Activated CD4-positive, alpha-beta T cell treated with anti-CD3 and anti-CD28 coated beads, Interleukin-2, amount 50 U/mL, for 16 hours (primary cell): ENCODE results near the gene DAGLB.
"Not testable (repeated sequence)": the region's sequence is repeated elsewhere in the genome, so short reads cannot be mapped to it uniquely, and the experiment has no call there.

Experiments used
- DNase-seq: peaks from one replicate; pipeline ENCODE4 v3.0.0-alpha.2; 2020

DAGLB gene

DNA sequence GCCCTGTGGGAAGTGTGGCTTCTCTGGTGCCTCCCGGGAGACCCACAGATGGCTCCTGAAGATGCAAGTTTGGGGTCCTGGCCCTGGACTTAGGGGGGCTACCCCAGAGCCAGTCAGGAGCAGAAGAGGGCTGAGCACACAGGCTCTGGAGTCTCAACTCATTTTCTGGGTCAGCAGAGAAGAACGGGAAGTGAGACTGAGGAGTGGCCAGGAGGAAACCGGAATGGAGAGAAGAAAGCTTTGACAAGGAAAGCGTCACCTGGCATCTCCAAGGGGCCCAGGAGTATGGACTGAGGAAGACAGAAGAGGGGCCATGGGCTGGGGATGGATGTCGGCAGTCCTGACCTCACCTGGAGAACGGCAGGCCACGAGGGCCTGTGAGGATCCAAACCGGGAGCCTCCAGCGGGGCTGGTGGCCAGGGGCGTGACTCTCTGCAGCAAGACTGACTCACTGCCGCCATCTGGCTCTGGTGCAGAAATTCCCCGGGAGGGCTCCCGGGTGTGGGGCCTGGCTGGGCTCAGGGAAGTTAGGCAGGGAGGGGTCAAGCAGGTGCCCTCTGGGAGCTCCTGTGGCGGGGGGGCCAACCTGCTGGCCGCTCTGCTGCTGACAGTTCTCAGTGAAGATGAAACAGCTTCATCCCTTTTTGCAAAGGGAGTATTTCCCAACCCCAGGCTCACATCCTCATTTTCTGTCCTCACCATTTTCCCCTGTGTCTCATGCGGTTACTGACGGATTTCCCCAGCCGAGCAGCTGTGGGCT is 23.6 kb downstream of the DAGLB start:
- no peak for DNase-seq

DNA sequence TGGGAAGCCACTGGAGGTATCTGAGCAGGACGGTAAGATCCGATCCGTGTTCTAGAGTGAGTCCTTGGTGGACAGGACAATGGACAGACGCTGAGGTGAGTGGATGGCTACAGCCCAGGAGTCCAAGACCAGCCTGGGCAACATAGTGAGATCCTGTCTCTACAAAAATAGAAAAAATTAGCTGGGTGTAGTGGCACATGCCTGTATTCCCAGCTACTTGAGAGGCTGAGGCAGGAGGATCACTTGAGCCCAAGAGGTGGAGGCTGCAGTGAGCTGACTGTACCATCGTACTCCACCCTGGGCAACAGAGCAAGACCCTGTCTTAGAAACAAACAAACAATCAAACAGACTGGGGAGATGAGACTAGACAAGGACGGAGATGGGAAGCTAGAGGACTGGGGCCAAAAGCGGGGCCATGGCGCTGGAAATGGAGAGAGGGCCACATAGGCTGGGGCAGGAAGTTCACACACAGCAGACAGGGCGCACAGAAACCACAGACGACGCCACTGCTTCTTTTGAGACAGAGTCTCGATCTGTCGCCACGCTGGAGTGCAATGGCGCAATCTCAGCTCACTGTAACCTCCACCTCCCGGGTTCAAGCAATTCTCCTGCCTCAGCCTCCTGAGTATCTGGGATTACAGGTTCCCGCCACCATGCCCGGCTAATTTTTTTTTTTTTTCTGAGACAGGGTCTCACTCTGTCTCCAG is 24.7 kb downstream of the DAGLB start:
- DNase-seq = no peak

DNA sequence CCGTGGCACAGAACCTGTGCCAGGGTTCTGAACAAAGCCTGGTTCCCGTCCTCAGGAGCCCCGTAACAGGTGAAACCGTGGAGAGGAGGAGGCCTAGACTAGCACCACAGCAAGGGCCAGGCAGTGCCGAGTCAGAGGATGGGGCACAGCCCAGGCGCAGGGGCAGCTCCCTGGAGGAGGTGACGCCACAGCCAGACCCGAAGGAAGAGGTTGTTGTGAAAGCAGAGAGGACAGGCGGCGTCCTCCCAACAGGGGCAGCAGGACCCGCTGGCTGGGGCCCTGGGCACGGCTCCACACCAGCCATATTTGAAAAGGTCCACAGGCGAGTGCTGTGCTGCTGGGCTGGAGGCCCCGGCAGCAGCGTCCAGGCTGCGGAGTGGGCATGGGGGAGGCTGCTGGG is 25.7 kb downstream of the DAGLB start:
- no peak for DNase-seq

DNA sequence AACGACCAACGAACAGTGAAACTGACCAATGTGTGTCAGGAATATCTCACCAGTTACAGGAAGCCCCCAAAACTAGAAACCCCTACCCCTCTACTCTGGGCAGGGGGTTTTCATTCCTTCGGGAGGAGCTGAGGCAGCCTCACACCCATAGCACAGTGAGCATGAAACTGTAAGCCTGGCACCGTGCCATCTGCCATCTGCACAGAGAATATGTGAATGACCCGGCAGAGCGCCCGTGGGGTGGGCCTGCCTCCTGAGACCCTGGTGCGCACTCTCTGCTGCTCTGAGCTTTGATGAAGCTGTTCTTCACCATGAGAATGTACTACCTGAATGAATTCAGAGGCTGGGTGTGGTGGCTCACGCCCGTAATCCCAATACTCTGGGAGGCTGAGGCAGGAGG is 27.1 kb downstream of the DAGLB start:
- DNase-seq = no peak

DNA sequence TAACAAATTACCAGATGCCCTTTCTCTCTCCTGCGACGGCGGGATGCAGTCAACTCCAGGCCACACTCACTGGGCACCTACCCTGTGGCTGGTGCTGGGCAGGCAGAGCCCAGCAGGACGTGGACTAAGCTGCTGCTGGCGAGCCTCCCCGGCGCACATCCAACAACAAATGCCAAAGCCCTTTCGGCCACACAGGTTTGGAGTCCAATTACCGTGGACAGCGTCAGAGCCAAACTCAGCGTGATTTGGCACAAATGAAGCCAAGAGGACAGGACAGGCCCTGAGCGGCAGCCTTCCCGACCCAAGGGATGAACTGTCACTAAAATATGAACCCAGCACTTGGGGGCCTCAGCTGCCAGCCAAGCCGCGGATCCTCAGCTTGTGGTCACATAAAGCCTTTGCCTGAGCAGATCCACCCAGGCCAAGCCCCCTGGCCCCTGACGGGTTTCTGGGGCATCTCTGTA is 28.4 kb downstream of the DAGLB start:
- DNase-seq = no peak

DNA sequence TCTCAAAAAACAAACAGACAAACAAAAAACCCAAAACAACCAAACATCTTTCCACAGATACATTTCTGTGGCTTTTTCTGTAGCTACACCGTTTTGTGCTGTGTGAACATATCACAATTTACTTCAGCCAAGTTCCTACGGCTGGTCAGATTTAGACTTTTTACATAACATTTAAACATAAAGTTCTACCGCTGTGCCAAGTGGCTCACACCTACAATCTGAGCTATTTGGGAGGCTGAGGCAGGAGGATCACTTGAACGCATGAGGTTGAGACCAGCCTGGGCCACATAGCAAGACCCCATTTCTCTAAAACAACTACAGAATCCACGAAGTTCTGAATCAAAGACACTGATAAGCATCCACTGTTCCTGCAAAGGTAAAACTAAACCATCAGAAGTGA is 30.3 kb downstream of the DAGLB start:
- DNase-seq = no peak

DNA sequence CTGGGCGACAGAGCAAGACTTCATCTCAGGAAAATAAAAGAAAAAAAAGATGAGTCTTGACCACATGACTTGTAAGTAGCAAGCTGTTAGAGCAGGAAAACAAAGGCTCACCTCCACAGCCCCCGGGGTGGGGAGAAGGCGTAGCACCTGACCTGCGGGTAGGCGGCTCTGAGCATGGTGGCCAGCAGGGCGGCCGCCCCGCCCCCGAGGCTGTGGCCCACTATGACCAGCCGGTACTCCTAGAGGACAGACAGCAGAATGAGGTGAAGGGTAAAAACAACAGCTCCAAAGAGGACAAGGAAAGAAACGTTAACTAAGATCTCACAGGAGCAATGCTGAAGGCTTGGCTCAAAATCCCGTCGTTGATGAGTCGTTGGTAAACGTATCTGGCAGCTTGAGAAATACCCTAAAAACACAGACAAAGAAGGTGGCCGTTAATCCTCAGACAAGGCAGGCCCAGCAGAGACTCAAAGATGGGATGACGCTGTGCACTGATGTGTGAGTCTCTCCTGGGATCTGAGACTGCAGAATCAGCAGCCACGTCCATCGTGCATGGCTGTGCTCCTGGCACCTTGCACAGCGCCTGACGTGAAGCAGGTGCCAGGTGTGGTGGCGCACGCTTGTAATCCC is 31.1 kb downstream of the DAGLB start:
- DNase-seq = no peak

DNA sequence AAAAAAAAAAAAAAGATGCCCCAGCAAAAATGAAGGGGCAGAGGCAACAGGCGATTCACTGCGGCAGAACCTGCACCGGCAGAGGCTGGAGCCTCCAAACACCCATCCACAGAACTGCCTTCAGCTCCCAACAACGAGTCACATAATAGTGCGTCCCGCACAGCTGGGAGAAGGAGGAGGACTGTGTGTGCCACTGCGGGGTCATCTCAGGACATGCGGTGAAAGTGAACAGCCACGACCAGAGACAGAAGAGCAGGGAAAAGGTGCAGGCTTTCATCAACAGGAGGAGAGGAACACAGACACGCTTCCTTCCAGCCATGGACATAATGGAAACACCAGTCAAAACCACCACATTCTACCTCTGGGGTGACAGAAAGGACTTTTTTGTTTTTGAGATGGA is 34.1 kb downstream of the DAGLB start:
- DNase-seq = no peak

DNA sequence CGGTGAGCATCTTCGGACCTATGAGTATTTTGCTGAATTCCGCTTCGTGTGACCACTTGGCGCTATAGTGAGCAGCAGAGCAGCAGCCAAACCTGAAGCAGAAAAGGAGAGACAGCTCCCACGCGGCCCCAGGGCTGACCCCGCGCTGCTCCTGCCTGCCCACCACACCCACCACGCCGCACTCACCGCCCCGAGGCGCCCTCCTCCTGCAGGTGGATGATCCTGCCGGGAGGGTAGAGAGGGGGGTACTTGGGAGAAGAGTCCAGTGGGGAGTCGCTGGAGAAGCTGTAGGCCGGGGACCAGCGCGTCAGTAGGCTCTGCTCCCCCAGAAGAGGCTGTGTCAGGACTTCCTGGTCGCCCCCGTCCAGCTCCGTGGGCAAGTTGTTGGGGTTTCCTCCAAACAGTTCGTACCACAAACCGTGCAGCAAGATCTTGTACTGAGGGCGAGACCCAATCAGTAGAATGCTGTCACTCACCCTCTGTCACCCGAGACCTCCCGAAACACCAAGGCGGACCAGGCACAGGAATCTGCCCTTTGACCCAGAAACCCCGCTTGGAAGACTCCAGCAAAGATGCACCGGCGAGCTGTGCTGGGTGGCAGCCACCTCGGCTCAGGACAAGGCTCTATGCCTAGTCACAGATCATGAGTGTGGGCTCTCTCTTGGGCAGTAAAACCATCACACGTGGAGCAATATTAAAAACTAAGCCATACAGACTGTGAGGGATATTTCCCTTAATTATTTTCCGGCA is 37.6 kb downstream of the DAGLB start:
- DNase-seq = no peak

DNA sequence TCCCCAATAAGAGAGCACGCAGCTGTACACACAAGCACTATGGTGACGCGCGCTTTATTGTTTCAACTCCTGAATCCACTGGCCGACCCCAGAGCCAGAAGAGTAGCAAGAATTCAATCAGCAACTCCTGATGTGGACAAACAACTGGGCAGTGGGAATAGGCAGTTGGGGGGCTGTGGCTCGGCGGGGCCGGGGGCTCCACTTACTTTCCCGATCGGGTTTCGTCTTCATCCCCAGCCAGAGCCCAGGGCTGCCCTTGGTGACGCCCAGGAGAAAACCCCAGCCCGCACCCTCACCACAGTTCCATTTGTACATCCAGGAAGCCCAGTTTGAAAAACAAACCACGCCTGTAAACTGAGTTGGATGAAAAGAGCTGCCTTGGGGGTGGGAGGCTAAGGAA is 38.7 kb downstream of the DAGLB start:
- no peak for DNase-seq

DNA sequence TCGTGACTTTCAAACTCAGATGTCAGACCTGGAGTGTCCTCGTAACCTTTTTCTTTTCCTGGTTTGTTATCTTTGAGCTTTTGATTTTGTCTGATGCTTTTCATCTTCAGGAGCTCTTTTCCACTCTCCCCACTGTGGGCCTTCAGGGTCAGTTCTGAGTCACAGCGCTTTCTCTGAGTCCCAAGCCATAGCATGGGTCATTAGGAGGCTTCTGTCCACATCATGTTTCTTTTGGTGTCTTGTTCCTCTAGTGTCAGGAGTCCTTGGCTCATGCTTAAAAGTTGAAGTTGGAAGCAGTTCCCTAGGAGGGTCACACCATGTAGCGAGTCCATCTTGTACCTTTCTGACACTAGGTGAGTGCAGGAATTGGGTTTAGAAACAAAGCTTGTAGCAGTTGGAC is 40.3 kb downstream of the DAGLB start:
- DNase-seq = no peak

DNA sequence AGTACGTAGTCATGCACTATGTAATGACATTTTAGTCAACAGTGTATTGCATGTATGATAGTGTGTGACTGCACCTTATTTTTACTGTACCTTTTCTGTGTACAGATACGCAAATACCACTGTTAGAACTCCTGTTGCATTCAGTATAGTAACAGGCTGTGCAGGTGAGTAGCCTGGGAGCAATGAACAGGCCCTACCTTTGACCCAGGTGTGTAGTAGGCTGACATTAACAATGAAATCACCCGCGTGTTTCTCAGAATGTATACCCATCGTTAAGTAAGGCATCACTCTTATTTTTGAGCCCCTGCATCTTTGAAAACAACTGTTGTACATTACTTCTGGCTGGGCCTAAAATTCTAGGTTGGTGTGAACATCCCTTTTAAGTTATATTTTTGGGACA is 41.6 kb downstream of the DAGLB start:
- DNase-seq = no peak

DNA sequence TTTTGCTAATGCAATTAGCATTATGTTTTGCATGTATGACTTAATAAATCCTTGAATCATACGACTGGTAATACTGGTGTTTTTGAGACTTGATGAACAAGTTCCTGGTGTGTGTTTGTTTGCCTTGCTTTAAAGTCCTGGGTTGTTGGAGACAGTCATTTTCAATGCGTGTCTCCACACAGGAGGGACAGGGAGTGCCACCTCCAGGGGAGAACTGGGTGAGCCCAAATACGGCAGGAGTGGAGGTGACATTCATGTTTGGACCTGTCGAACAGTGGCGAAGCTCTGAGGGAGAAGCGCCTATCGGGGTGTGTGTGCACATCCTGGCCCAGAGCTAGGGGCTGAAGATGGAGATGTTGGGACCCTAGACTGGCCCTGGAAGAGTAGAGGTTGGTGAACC is 43.8 kb downstream of the DAGLB start:
- no peak for DNase-seq

DNA sequence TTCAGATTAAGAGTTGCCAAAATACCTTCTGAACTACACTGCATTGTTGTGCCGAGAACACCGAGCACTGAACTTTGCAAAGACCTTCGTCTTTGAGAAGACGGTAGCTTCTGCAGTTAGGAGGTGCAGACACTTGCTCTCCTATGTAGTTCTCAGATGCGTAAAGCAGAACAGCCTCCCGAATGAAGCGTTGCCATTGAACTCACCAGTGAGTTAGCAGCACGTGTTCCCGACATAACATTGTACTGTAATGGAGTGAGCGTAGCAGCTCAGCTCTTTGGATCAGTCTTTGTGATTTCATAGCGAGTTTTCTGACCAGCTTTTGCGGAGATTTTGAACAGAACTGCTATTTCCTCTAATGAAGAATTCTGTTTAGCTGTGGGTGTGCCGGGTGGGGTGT is 45.0 kb downstream of the DAGLB start:
- DNase-seq = no peak

DNA sequence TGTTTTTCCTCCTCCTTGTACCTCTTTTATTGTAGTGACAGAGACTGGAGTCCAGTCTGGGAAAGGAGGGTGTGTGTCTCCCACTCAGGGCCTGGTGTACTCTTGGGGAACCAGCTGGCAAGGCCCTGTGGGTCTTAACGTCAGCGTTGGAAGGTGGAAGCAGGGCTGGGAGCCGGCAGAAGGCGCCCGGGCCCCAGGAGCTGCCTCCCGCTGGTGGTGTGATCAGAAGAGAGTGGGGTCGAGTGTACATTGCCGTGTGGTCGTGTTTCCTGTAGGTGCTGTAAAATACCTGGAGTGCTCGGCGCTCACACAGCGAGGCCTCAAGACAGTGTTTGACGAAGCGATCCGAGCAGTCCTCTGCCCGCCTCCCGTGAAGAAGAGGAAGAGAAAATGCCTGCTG is 45.7 kb downstream of the DAGLB start:
- DNase-seq = no peak

DNA sequence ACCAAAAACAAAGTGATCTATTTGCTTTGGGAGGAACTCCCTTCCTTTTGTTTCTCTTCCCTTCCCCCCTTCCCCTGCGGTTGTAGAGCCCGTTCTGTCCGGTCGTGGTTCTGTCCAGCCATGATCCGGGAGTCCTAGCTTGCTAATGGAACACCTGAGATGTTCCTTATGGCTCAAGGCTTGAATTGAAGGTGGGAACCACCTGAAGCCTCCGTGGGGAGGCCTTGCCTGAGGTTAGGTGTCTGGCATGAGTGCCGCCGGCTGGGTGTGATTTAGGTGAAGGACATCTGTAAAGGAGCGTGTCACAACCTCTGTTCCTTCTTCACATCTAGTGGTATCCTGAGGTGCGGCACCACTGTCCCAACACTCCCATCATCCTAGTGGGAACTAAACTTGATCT is 46.2 kb downstream of the DAGLB start:
- DNase-seq = no peak

DNA sequence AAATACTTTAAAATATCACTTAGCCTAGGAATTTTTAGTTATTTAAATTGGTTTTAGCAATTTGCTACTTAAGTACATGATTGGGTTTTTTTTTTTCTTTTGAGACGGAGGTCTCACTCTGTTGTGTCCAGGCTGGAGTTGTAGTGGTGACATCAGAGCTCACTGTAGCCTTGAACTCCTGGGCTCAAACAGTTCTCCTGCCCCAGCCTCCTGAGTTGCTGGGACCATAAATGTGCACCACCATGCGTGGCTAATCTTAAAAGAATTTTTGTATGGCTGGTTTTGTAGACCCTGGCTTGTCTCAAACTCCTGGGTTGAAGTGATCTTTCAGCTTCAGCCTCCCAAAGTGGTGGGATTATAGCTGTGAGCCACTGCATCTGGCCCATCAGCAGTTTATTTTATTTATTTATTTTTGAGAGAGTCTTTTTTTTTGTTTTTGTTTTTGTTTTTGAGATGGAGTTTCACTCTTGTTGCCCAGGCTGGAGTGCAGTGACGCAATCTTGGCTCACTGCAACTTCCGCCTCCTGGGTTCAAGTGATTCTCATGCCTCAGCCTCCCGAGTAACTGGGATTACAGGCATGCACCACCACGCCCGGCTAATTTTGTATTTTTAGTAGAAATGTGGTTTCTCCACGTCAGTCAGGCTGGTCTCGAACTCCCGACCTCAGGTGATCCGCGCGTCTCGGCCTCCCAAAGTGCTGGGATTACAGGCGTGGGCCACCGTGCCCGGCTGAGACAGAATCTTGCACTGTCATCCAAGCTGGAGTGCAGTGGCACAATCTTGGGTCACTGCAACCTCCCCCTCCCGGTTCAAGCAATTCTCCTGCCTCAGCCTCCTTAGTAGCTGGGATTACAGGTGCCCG is 47.3 kb downstream of the DAGLB start:
- not testable (repeated sequence) for DNase-seq

DNA sequence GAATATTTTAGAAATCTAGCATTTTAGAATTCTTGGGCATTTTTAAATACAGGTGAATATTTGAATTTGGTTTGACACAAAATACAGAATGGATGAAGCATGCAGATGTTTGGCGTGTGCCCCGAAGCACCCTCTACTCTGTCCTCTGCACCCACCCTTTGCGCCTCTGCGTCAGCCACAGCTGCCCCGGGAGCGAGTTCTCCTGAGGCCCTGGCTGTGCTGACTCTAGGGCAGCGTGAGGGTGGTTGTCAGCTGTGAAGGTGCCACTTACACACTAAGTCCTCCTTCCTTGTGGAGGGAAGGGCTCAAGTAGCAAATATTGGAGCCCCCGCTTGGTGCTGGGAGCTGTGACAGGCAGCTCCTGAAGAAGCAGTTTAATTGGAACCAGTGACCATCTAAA is 48.4 kb downstream of the DAGLB start:
- DNase-seq = no peak

DNA sequence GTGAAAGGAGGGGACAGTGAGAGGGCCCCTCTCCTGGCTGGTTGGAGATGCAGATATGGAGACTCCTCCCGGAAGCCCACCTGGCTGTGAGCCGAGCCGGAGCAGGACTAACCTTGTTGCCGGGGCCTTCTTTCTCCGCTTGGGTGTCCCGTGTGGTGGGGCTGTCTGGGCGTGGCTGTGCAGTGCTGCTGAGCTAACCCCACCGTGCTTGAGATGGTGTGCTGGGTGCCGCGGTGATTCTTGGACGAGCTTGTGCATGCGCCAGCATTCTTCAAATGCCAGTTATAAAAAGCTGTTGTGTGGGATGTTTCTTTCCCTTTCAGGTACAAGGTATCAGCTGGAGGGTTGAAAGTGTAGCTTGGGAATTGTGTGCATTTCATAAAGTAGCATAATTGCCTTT is 48.8 kb downstream of the DAGLB start:
- no peak for DNase-seq

DNA sequence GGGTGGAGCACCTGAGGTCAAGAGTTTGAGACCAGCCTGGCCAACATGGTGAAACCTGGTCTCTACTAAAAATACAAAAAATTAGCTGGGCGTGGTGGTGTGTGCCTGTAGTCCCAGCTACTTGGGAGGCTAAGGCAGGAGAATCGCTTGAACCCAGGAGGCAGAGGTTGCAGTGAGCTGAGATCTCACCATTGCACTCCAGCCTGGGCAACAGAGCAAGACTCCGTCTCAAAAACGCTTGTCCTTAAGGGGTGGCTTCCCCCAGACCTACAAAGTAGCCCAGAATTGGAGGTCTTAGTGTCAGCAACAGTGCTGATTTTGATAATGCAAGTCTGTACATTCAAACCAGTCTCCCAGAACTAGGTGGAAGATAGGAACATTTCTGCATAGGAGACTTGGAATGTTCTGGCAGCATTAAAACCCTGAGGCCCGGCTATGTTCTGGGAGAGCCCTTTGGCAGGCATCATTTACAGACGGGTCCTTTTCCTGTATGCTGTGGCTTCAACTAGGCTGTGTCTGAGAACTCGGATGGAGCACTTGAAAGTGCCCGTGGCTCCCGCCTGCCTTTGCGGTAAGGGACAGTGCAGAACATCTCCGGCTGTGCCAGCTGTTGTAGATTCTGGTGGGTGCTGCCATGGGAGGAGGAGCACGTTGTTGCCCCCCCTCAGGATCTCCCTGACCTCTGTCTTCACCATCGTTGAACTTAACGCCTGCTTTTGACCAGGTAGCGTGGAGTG is 49.8 kb downstream of the DAGLB start:
- not testable (repeated sequence) for DNase-seq

DNA sequence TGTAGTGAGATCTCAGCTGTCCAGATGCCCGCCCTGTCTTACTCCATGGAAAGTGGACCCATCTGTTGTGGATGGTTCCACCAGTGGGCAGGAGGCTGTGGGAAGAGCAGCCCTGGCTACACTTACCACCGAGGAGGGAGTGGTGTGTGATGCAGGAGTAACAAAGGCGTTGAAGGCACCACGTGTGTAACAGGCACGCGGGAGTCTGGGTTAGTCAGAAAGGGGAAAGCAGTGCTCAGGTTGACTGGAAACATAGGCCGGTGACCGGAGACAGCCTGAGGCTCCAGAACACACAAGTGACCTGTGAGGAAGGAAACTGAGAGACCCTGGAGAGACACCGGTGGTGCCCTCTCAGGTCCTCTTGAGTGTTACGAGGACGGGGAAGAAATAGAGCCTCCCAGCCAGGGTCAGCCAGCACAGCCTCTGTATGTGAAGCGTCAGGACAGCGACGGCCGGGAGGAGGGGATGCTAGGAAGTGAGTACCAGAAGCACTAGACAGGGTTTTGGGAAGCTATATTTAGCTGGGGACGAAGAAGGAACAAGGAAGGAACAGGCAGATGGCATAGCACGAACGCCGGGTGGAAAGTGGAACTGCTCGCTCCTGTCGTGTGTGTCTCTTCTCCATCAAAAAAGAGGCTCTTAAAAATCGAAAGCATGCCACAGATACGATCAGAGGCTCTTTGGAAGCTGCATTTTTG is 51.7 kb downstream of the DAGLB start:
- DNase-seq = no peak
